Measurements from ENCODE around the gene EPDR1.
A peak's percentile ranks its signal among the peaks of the same experiment; 100 is the strongest.

The EPDR1 gene

GRCh38 chr7:37916017-37916672 is 4.3 kb upstream of the EPDR1 start:
- Histone ChIP-seq H3K27ac (ENCODE audit: low read length) (no peak overlapping the region), H3K4me1 (ENCODE audit: control insufficient read depth, insufficient read depth, low read length) (peaks cover 2% of the 10 kb centered on the region; the same call in 1 of the 2 replicates), H3K27me3 (ENCODE audit: control insufficient read depth, insufficient read depth, low read length) (peaks cover 10% of the 10 kb centered on the region; the same call in 1 of the 2 replicates), H3K4me3 (ENCODE audit: low read length) (peak overlapping the region; percentile 51; the same call in 1 of the 2 replicates), H3K9me3 (ENCODE audit: control insufficient read depth, insufficient read depth, low read length) (no peaks in the 10 kb centered on the region), H3K36me3 (ENCODE audit: control insufficient read depth, insufficient read depth, low read length) (no peaks in the 10 kb centered on the region)
- no peak for DNase-seq (ENCODE audit: low read depth, low spot score)
- no CpG with 5 or more reads among the region's 57 CpGs for WGBS (ENCODE audit: insufficient coverage, insufficient read length)

GRCh38 chr7:37916673-37917660 is 3.5 kb upstream of the EPDR1 start, which contains the start of gene SFRP4:
Gene SFRP4, minus strand, starts transcription at chr7:37916817. Its CDS starts 280 bp downstream, at chr7:37916537.
- no CpG with 5 or more reads among the region's 46 CpGs for WGBS (ENCODE audit: insufficient coverage, insufficient read length)
- H3K9me3 ChIP-seq (ENCODE audit: control insufficient read depth, insufficient read depth, low read length) = no peaks in the 10 kb centered on the region
- peaks cover 2% of the 10 kb centered on the region; the same call in 1 of the 2 replicates for H3K4me1 ChIP-seq (ENCODE audit: control insufficient read depth, insufficient read depth, low read length)
- H3K4me3 ChIP-seq (ENCODE audit: low read length) = peak within 1 kb of the TSS; percentile 51; the same call in 1 of the 2 replicates
- no peak for DNase-seq (ENCODE audit: low read depth, low spot score)
- no peaks in the 10 kb centered on the region for H3K36me3 ChIP-seq (ENCODE audit: control insufficient read depth, insufficient read depth, low read length)
- peaks cover 10% of the 10 kb centered on the region; the same call in 1 of the 2 replicates for H3K27me3 ChIP-seq (ENCODE audit: control insufficient read depth, insufficient read depth, low read length)
- no peak within 1 kb of the TSS for H3K27ac ChIP-seq (ENCODE audit: low read length)

DNA sequence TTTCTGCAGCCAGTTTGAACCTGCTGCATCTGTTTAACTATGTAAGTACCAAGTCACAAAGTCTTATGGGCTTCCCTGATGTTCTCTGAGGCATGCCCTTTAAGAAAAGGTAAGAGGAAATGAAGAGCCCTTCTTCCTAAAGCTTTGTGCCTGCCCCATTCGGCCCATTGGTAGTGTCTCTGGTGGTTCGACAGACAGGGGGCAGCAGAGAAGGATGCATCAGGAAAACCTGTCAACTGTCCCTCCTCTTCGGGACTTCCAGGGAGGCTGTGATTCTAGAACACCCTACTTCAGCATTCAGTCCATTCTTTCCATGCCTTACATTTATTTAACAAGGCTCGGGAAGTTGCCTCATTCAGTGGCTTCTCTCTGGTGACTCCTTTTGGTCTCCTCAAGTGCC is 1.9 kb upstream of the EPDR1 start:
- Histone ChIP-seq H3K4me3 (ENCODE audit: low read length) (no peak overlapping the region), H3K36me3 (ENCODE audit: control insufficient read depth, insufficient read depth, low read length) (no peaks in the 10 kb centered on the region), H3K27me3 (ENCODE audit: control insufficient read depth, insufficient read depth, low read length) (peaks cover 10% of the 10 kb centered on the region; the same call in 1 of the 2 replicates), H3K9me3 (ENCODE audit: control insufficient read depth, insufficient read depth, low read length) (no peaks in the 10 kb centered on the region), H3K27ac (ENCODE audit: low read length) (no peak overlapping the region), H3K4me1 (ENCODE audit: control insufficient read depth, insufficient read depth, low read length) (peaks cover 2% of the 10 kb centered on the region; the same call in 1 of the 2 replicates)
- WGBS (ENCODE audit: insufficient coverage, insufficient read length) = no CpG with 5 or more reads among the region's 4 CpGs
- DNase-seq (ENCODE audit: low read depth, low spot score) = no peak

DNA sequence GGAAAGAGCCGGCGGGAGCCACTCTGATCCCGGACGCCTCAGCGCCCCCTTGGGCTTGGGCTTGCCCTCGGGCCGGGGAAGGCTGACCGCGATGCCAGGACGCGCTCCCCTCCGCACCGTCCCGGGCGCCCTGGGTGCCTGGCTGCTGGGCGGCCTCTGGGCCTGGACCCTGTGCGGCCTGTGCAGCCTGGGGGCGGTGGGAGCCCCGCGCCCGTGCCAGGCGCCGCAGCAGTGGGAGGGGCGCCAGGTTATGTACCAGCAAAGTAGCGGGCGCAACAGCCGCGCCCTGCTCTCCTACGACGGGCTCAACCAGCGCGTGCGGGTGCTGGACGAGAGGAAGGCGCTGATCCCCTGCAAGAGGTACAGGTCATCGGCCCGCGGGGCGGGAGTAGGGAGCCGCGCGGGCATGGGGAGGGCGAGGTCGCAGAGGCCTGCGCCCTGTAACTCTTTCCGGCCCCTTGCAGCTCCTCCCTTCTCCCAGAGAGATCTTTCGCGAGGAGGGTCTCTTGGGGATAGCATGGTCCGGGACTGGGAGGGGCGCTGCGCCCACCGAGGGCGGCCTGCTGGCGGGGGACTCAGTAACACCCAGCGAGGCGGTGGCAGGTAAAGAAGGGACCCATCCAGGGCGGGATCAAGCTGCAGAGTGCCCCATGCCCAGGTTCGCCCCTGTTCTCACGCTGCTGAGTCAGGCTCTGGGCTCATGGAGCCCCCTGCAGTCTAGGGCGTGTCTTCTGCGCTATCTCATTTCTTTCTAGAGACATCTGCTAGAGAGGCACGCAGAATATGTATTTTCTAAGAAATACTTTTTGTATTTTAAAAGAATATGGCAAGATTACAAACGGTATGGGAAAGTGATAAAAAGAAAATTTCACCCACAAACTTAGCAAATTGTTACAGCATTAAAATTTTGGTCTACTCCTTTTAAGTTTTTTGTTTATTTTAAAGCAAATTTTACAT is 687 bp downstream of the EPDR1 start:
- H3K27ac ChIP-seq (ENCODE audit: low read length) = no peak overlapping the region
- H3K4me3 ChIP-seq (ENCODE audit: low read length) = peak overlapping the region; percentile 67

DNA sequence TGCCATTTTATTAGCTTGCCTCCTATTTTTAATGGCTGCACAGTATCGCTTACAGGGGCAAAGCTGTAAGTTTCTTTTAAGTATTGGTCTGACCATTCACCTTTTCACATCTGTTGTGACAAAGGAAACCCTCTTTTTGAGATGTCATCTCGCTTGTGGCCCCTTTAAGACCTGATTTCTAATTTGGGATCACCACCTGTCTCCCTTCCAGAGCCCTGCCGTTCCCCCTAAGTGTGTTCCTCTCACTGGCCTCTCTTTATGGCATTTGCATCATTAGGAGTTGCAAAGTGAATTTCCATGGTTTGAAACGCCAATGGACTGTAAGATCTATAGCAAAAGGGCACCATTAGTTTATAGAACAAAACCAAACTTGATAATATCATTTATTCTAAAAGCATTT is 1.4 kb downstream of the EPDR1 start:
- no peaks in the 10 kb centered on the region; the same call in 1 of the 2 replicates for H3K27me3 ChIP-seq (ENCODE audit: control insufficient read depth, insufficient read depth, low read length)
- no peaks in the 10 kb centered on the region for H3K9me3 ChIP-seq (ENCODE audit: control insufficient read depth, insufficient read depth, low read length)
- DNase-seq (ENCODE audit: low read depth, low spot score) = no peak
- no peak overlapping the region for H3K27ac ChIP-seq (ENCODE audit: low read length)
- no peak overlapping the region for H3K4me3 ChIP-seq (ENCODE audit: low read length)
- WGBS (ENCODE audit: insufficient coverage, insufficient read length) = no CpG with 5 or more reads among the region's 4 CpGs
- H3K36me3 ChIP-seq (ENCODE audit: control insufficient read depth, insufficient read depth, low read length) = no peaks in the 10 kb centered on the region
- H3K4me1 ChIP-seq (ENCODE audit: control insufficient read depth, insufficient read depth, low read length) = no peaks in the 10 kb centered on the region

More for the DNA sequence above, 687 bp downstream of the EPDR1 start:
- no CpG with 5 or more reads among the region's 63 CpGs for WGBS (ENCODE audit: insufficient coverage, insufficient read length)
- Histone ChIP-seq H3K27me3 (ENCODE audit: control insufficient read depth, insufficient read depth, low read length) (peaks cover 2% of the 10 kb centered on the region; the same call in 1 of the 2 replicates), H3K36me3 (ENCODE audit: control insufficient read depth, insufficient read depth, low read length) (no peaks in the 10 kb centered on the region), H3K9me3 (ENCODE audit: control insufficient read depth, insufficient read depth, low read length) (no peaks in the 10 kb centered on the region), H3K4me1 (ENCODE audit: control insufficient read depth, insufficient read depth, low read length) (peaks cover 2% of the 10 kb centered on the region; the same call in 1 of the 2 replicates)
- no peak for DNase-seq (ENCODE audit: low read depth, low spot score)

DNA sequence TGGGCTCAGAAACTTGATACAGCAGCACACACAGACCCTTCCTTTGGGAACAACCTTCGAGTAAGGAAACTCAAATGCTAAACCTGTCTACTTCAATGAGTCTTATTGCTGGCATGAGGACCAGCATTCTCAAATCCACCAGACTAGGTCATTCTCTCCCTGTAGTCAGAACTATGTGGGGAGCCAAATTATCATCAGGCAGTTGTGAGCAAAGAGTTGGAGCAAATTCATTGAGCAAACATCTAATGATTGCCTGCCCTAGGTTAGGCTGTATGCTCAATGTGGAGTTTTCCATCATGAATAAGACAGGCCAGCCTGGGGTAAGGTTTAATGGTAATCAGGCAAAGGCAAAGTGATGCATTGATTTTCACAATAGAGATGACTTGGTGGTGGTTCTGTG is 3.6 kb downstream of the EPDR1 start:
- WGBS (ENCODE audit: insufficient coverage, insufficient read length) = no CpG with 5 or more reads among the region's 1 CpG

DNA sequence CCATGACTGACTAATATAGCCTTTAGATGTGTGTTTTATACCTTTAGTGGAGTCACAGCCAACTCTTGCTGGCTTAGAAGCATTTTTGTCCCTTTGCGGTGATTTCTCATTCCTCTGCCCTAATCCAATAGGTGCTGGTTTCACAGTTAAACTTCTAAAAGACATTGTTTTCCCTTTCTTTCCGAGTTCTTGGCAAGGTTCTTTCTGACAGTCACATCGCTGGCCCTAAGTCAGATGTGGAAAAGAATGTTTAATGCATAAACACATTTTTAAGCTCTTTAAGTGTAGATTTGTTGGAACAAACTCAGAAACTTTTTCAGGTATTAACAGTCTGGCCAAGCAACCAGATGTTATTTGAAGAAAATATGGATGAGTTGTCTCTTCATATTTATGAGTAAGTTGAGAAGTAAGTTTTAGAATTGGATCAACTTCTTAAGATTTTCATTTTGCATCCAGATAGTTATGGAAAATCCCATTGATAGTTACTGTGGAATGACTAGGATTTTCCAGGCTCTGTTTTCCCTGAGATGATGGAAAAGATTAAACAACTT is 4.1 kb downstream of the EPDR1 start:
- DNase-seq (ENCODE audit: low read depth, low spot score) = no peak
- Histone ChIP-seq H3K4me1 (ENCODE audit: control insufficient read depth, insufficient read depth, low read length) (no peaks in the 10 kb centered on the region), H3K27ac (ENCODE audit: low read length) (no peak overlapping the region), H3K4me3 (ENCODE audit: low read length) (no peak overlapping the region), H3K27me3 (ENCODE audit: control insufficient read depth, insufficient read depth, low read length) (no peaks in the 10 kb centered on the region), H3K36me3 (ENCODE audit: control insufficient read depth, insufficient read depth, low read length) (no peaks in the 10 kb centered on the region), H3K9me3 (ENCODE audit: control insufficient read depth, insufficient read depth, low read length) (no peaks in the 10 kb centered on the region)
- no CpG with 5 or more reads among the region's 3 CpGs for WGBS (ENCODE audit: insufficient coverage, insufficient read length)

More for the DNA sequence above, 3.6 kb downstream of the EPDR1 start:
- Histone ChIP-seq H3K27me3 (ENCODE audit: control insufficient read depth, insufficient read depth, low read length) (no peaks in the 10 kb centered on the region), H3K27ac (ENCODE audit: low read length) (no peak overlapping the region), H3K4me1 (ENCODE audit: control insufficient read depth, insufficient read depth, low read length) (no peaks in the 10 kb centered on the region), H3K9me3 (ENCODE audit: control insufficient read depth, insufficient read depth, low read length) (no peaks in the 10 kb centered on the region), H3K4me3 (ENCODE audit: low read length) (no peak overlapping the region), H3K36me3 (ENCODE audit: control insufficient read depth, insufficient read depth, low read length) (no peaks in the 10 kb centered on the region)
- no peak for DNase-seq (ENCODE audit: low read depth, low spot score)

DNA sequence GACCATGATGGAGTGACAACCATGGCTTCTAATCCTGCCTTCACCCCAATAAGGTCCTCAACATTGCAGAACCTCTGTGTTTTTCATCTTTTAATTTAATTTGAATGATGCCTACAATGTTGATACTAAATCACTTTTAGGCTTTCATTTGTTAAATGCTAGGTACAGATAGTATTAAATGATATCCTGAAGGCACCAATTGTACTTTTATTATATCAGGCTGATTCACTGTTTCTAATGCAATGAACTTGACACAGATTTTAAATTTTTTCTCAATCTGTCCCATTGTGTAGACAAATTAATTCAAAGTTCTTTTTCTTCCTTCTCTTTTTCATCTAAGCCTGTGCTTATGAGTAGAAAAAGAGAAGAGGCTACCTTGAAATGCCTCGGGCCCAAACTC is 5.2 kb downstream of the EPDR1 start:
- no peaks in the 10 kb centered on the region for H3K4me1 ChIP-seq (ENCODE audit: control insufficient read depth, insufficient read depth, low read length)
- no peak overlapping the region for H3K4me3 ChIP-seq (ENCODE audit: low read length)
- DNase-seq (ENCODE audit: low read depth, low spot score) = no peak
- no peak overlapping the region for H3K27ac ChIP-seq (ENCODE audit: low read length)
- no peaks in the 10 kb centered on the region for H3K36me3 ChIP-seq (ENCODE audit: control insufficient read depth, insufficient read depth, low read length)
- no CpG with 5 or more reads among the region's 1 CpG for WGBS (ENCODE audit: insufficient coverage, insufficient read length)
- no peaks in the 10 kb centered on the region for H3K27me3 ChIP-seq (ENCODE audit: control insufficient read depth, insufficient read depth, low read length)
- H3K9me3 ChIP-seq (ENCODE audit: control insufficient read depth, insufficient read depth, low read length) = no peaks in the 10 kb centered on the region

DNA sequence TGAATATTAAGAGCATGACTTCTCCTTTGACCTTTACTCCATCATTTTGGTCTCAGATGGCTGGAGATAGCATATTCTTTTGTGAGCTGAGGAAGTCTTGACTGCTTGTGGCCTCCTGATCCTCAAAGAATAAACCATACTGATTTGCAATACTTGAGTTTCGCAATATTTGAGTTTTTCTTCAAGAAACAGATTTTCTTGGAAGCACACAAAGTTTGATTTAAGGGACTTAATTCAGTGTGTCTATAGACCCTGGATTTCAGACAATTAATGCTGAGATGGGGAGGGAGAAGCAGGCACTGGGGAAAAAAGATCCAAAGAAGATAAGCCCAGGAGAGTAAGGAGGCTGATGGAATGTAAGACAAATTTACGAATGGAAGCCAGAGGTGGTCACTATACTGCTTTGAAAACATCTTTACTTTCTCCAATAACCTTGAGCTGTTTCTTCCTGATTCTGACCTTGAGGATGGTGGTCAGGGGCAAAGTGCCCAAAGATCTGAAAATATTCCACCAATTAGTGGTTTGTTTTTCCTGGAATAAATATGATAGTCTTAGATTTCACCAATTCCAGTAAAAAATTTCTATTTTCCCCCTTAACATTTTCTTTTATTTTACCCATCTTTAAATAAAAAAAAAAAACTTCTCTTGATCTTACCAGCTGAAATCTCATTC is 7.5 kb downstream of the EPDR1 start:
- no peak for DNase-seq (ENCODE audit: low read depth, low spot score)
- Histone ChIP-seq H3K4me1 (ENCODE audit: control insufficient read depth, insufficient read depth, low read length) (no peaks in the 10 kb centered on the region), H3K36me3 (ENCODE audit: control insufficient read depth, insufficient read depth, low read length) (no peaks in the 10 kb centered on the region), H3K27me3 (ENCODE audit: control insufficient read depth, insufficient read depth, low read length) (no peaks in the 10 kb centered on the region), H3K9me3 (ENCODE audit: control insufficient read depth, insufficient read depth, low read length) (no peaks in the 10 kb centered on the region), H3K27ac (ENCODE audit: low read length) (no peak overlapping the region), H3K4me3 (ENCODE audit: low read length) (no peak overlapping the region)
- WGBS (ENCODE audit: insufficient coverage, insufficient read length) = no CpG with 5 or more reads among the region's 2 CpGs

All from iPS DF 6.9 (cell line).